HL-60/S4 (cell line): ENCODE measurements around the gene PXYLP1.

Experiments
- in situ Hi-C: fragments of 300-500 bp; cut with MboI; formaldehyde crosslinking; loops from 2 replicates; pipeline ENCODE4 v1.14.3; 2022; ENCODE audit warnings: low sequenced_read_pairs

PXYLP1 gene

DNA sequence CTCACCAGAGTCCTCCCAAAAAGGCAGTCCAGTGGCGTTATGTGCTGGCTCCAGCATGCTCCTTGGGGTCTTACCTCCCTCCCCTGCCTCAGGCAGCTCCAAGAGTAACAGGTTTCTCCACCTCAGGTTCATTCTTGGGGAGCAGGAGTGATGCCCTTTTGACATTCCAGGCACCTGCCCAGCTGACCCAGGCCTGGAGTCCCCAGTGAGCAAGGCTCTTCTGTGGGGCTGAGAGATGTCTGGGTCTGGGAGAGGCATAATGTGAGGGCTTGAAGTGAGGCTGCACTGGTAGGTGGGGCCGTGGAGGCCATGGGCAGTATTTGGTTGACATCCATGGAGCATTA is 15.3 kb downstream of the PXYLP1 start:
- in situ Hi-C loops, result no loop called here

DNA sequence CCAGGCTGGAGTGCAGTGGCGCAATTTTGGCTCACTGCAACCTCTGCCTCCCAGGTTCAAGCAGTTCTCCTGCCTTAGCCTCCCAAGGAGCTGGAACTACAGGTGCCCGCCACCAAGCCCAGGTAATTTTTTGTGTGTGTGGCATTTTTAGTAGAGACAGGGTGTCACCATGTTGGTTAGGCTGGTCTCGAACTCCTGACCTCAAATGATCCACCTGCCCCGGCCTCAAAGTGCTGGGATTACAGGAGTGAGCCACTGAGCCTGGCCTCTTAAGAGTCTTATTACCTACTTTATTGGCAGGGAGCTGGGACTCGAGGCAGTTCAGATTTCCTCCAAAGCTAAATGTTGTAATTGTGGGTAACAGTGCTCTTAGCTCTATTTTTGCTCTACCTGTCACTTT is 16.4 kb downstream of the PXYLP1 start:
- in situ Hi-C loops, result no loop called here

DNA sequence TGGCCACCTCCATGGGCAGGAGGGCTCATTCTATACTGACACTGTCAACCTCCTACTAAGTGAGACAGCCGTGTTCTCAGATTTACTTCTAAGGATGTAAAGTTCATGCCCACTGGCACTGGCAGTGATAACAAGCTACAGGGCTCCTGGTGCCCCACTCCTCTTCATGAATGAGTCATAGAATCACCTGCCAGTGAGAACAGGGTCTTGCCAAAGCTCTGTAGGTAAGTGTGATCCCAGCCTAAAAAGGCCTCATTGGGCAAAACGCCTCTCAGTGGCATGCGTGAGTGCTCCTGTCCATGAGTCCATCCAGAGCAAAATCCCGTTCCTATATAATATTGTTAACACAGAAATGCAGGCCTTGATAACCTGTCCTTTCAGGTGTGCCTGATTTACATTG is 17.4 kb downstream of the PXYLP1 start:
- in situ Hi-C loops, result no loop called here

GRCh38 chr3:141250342-141250741 is 18.7 kb downstream of the PXYLP1 start:
- in situ Hi-C loops, result no loop called here

DNA sequence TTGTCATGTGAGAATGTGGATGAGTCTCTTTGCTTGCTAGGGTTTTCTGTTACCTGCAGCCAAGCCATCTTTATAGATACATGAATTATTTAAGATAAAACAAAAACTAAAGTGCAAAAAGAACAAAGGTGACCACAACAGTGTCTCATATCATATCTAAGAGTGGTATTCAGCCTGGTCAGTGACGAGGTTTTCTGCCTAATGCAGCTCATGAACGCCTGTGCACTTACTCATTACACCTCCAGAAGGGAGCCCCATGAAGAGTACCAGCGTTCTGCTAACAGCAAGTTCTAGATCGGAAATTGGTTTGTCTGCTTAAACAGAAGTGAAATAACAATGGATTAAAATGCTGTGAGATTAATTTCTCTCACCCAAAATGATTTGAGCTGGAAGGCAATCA is 19.2 kb downstream of the PXYLP1 start:
- in situ Hi-C loops, result no loop called here

- in situ Hi-C loops, result no loop called here
Observed at GRCh38 chr3:141253326-141253725, 21.7 kb downstream of the PXYLP1 start.

DNA sequence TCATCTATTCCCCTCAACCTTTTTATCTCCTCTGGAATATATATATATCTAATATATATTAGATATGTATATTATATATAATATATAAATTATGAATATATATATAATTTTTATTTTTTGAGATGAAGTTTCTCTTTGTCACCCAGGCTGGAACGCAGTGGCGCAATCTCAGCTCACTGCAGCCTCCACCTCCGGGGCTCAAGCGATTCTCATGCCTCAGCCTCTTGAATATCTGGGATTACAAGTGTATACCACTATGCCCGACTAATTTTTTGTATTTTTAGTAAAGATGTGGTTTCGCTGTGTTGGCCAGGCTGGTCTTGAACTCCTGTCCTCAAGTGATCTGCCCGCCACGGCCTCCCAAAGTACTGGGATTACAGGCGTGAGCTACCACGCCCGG is 22.2 kb downstream of the PXYLP1 start:
- in situ Hi-C loops, result no loop called here

DNA sequence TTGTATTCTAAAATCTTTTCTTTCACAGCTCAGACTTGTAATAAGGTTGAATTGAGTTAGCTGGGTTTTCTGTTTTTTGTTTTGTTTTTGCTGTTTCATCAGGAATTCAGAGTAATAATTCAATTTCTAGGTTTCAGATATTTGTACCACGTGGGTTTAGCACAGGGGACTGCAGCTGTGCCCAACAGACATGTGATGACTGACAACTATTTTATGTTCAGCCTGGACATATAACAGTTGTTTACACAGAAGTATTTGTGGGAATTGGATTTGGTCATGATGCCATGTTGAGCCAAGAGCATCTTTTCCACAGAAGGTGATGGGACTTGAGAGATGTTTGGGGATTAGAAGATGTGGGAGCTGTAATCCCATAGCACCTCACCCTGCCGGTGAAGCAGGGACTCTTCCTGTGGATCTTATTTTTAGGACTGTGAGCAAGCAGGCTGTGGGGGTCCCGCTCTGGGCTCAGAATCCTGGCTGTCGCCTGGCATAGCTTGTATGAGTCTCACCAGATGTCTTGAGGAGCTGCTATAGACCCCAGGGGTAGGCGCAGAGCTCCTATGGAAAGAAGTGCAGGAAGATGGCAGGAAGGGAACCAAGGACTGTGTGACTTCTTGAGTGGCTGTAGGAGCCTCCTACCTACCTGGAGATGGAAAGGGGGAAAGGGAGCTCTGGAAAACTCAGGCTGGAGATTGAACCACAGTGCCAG is 23.7 kb downstream of the PXYLP1 start:
- in situ Hi-C loops, result no loop called here

GRCh38 chr3:141255846-141256261 is 24.2 kb downstream of the PXYLP1 start:
- in situ Hi-C loops, result no loop called here

DNA sequence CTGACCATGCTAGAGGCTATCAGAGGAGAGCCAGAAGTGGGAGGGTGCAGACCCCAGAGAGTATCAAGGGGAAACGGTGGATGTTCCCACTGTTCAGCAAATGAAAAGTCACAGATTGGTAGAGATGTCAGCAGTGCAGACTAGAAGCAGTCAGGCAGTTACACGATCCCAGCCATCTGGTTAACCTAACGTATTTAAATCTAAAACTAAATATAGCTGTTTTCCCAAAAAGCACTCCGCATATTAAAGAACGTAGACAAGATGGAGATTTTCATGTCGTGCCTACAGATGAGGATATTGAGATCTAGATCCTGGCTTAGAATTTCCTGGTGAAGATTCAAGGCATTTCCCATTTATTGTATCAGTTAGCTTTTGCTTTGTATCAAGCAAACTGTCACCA is 25.2 kb downstream of the PXYLP1 start:
- in situ Hi-C loops, result no loop called here

DNA sequence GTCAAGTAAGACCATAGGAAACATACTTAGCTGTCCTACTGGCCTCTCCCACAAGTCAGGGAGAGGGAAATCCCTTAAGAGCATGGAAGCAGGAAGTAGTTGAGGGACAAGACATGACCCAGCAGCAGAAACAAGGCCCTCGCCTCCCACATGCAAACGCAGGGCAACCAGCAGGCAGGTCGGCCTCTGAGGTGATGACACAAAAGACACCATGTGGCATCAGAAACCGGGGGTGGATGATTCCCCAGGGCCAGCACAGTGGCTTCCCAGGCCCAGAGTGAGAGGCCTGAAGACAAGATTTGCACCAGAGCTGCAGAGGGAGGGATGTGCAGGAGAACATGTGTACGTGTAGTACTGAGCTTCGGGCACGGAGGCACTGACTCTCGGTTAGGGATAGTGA is 26.3 kb downstream of the PXYLP1 start:
- in situ Hi-C loops, result no loop called here

GRCh38 chr3:141258973-141259372 is 27.3 kb downstream of the PXYLP1 start:
- in situ Hi-C loops, result no loop called here

DNA sequence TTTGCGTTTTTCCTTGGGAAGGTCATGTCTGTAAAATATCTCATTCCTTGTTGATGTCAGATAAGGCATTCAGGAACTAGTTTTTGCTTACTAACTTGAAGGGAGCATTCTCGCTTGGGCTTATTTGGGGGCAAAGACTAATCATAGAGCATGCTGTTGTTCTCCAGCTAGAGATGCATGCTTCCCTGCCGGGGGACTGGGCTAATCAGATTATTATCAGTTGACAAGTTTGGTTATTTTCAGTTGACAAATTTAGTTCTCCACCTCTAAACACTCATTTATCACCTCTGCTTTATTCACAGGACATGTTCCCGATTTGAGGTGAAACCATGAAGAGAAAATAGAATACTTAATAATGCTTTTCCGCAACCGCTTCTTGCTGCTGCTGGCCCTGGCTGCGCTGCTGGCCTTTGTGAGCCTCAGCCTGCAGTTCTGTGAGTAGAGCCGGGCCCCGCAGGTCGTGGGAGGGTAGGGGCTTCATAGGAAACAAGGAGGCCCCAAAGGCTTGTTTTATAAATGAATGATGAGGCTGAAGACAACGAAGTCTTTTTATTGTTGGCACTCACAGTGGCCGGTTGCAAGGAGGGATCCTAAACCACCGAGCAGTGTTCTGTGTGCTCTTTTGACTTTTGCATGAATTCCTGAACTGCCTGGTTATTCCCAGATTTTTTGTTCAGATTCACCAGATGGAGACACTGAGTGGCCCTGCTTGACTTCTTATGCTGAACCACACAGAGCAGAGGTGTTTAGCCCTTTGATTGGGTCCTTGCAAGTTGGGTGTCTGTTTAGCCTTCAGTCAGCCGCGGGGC is 28.4 kb downstream of the PXYLP1 start:
- in situ Hi-C loops, result no loop called here

DNA sequence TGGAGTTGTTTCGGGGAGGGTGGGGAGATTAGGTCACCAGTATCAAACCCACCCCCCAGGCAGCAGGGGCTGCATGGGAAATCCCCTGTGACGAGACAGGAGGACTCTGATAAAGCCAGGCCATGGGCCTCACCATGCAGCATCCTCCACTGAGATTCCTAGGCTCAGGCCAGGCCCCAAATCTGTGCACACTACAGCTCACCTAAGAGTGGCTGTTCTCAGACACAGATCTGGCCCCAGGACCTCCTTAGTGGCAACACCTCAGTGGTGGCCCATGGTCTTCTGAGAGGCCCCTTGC is 29.0 kb downstream of the PXYLP1 start:
- in situ Hi-C loops, result no loop called here

GRCh38 chr3:141261472-141262307 is 30.1 kb downstream of the PXYLP1 start:
- in situ Hi-C loops, result no loop called here

- in situ Hi-C loops, result no loop called here
Observed at GRCh38 chr3:141262308-141262705, 30.7 kb downstream of the PXYLP1 start.

- in situ Hi-C loops, result no loop called here
Observed at GRCh38 chr3:141266186-141266585, 34.6 kb downstream of the PXYLP1 start.

GRCh38 chr3:141266797-141267555 is 35.4 kb downstream of the PXYLP1 start:
- in situ Hi-C loops, result no loop called here

GRCh38 chr3:141267629-141268028 is 36.0 kb downstream of the PXYLP1 start:
- in situ Hi-C loops, result no loop called here

GRCh38 chr3:141268306-141268705 is 36.7 kb downstream of the PXYLP1 start:
- in situ Hi-C loops, result no loop called here

DNA sequence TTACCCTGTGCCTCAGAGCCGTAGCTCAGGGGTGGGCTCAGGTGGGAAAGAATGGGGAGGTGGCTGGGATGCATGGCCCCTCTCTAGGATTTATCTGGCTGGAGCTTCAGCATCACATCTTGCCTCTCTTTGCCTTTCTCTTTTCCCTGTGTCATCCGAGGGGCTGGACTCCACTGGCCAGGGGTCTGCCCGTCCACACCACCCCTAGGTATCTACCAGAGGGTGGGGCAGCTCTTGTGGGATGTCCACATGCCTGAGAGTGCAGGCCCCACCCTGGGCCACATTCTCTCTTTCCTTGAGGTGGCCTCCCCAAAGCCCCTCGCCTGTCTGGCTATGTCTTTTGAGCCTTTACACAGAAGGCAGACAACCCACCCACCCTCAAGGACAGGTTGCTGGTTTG is 37.2 kb downstream of the PXYLP1 start:
- in situ Hi-C loops, result no loop called here
